Epithelial cell of esophagus (primary cell): ENCODE data around the gene SHH.

Experiments
- DNase-seq: peaks from one replicate; pipeline ENCODE4 v3.0.0; 2010; ENCODE audit warnings: low read depth
- H3K4me3 ChIP-seq: 2 replicates; pipeline ENCODE4 v1.5.1; 2011; ENCODE audit warnings: mild to moderate bottlenecking, low read length, control low read depth
- TF ChIP-seq, protein P1 (sequence below): IDR thresholded peaks from 2 replicates; pipeline ENCODE4 v1.5.1; 2011; ENCODE audit warnings: low read depth, mild to moderate bottlenecking, low read length, control low read depth, inconsistent platforms; ENCODE audit not compliant: insufficient read depth; ENCODE audit errors: missing control alignments

The SHH gene

DNA sequence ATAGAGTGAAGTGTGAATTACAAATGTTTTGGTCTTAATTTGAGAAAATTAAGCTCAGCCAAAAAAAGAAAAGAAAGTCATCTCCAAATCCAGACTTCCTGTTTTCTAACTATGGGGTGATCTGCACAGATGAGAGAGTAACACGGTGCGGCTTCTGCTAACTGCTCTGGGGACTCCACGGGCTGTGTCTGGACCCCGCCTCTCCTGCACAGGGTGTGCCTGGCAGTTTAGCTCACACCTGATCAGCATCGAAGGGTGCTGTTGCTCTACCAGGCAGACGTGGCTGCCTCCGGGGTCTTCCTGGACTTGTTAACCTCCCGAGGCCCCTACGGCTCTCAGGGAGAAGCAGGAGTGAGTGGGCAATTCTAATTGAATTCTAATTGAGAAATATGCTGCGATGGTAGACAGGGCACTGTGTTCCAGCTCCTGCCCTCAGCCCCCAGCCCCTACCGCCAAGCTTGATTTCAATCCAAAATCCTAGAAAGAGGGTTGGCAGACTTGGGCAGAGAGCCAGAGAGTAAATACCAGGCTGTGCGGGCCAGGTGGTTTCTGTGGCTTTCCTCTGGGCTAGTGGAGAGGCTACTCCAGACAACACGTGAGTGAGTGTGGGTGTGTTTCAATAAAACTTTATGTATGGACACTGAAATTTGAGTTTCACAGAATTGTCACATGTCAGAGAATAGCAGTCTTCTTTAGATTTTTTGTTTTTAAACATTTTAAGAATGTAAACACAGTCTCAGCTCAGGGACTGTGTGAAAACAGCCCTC lies 13.4 kb downstream of the SHH start:
- TF ChIP-seq, protein P1, sequence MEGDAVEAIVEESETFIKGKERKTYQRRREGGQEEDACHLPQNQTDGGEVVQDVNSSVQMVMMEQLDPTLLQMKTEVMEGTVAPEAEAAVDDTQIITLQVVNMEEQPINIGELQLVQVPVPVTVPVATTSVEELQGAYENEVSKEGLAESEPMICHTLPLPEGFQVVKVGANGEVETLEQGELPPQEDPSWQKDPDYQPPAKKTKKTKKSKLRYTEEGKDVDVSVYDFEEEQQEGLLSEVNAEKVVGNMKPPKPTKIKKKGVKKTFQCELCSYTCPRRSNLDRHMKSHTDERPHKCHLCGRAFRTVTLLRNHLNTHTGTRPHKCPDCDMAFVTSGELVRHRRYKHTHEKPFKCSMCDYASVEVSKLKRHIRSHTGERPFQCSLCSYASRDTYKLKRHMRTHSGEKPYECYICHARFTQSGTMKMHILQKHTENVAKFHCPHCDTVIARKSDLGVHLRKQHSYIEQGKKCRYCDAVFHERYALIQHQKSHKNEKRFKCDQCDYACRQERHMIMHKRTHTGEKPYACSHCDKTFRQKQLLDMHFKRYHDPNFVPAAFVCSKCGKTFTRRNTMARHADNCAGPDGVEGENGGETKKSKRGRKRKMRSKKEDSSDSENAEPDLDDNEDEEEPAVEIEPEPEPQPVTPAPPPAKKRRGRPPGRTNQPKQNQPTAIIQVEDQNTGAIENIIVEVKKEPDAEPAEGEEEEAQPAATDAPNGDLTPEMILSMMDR, result no peak
- DNase-seq, result no peak
- no peak overlapping the region for H3K4me3 ChIP-seq

DNA sequence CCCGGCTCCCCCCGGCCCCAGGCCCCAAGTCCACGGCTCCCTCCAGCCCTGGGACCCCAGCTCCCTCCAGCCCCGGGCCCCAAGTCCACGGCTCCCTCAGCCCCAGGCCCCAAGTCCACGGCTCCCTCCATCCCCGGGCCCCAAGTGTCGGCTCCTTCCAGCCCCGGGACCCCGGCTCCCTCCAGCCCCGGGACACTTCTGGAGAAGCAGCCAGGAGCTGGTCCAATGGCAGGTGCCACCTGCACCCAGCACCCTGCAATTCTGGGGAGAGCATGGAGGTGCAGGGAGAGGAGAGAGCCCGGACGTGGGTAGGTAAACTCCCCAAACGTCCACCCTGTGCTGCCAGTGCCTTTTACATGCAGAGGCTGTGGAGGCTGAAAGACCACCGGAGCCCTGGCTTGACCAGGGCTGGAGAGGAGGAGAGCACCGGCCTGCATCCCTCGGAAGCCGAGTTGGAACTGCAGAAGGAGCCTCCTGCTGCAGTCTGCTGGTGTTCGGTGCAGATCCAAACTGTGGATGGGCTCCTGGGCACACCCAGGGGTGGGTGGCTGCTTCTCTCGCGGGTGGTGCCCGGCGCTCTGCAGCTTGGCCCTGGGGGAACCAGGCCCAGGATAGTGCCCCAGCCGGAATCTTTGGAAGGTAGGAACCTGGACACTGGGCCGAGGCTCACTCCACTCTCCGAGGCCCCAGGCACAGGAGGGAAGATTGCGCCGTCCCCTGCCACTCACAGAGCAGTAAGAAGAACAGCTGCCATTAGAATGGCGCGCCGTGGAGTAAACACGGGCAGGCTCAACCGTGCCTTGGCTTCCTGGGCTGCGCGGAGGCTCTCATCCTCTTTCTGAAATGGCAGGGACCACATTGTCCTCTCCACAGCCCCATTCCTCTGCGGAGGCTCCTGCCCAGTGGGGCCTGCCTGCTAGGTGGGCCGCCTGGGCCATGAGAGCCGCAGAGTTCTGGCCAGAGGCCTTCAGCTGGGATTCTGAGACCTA lies 14.7 kb downstream of the SHH start:
- DNase-seq, result no peak
- TF ChIP-seq, protein P1, result no peak
- H3K4me3 ChIP-seq, result no peak overlapping the region

DNA sequence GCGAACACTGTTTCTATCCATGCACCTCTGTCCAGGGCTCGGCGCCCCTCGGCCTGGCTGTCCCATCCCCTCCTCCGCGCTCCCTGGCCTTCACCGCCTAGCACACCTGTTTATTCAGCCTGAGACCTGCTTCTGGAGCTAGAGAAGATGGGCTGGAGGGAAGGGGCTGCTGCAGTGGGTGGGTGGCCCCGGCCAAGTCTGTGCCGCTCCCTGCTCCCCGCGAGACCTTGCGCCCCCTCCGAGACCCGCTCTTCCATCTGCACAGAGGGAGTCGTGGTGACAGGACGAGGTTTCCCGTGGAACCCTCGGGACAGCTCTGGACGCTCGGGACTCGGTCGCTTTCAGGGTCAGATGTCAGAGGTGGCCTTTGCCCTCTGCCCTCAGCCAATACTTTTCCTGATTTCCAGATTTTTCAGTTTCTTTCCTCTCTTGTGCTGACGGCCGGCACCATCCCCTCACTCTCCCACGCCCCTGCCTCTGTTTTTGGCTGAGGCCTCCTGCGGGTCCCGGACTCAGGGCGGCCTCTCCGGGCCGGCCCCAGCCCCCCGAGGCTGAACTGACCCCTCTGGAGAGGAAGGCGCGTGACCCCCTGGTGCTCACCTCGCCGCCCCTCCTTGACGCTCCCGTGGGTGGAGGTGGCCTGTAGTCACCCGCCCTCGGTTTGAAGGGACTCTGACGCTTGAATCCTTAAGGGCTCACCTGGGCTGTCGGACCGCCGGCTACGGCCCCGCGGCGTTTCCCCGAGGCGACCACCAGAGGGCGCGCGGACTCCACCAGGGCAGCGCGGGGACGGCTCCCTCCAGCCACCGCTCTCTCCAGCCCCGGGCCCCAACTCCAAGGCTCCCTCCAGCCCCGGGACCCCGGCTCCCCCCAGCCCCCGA lies 15.6 kb downstream of the SHH start:
- TF ChIP-seq, protein P1, result peak; percentile 61
- no peak overlapping the region for H3K4me3 ChIP-seq
- DNase-seq, result peak; percentile 51

DNA sequence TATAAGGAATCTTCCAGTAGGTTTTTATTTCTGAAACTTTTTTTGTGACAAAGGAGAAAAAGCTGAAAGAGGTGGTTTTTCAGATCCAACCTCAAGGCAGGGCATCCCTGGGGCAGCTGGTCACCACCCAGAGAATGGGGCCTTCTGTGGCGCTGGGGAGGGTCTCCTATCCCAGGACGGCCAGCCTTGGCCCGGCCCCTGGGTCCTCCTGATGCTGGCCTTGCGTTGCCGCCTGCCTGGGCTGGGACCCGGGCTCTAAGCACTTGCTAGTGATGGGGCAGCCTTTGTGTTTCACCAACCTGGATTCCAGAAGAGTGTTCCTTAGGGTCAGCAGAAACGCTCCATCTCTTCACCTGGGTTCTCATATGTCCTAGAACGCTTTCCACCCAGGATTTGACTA lies 16.3 kb downstream of the SHH start:
- H3K4me3 ChIP-seq, result no peak overlapping the region
- TF ChIP-seq, protein P1, result no peak
- DNase-seq, result no peak

DNA sequence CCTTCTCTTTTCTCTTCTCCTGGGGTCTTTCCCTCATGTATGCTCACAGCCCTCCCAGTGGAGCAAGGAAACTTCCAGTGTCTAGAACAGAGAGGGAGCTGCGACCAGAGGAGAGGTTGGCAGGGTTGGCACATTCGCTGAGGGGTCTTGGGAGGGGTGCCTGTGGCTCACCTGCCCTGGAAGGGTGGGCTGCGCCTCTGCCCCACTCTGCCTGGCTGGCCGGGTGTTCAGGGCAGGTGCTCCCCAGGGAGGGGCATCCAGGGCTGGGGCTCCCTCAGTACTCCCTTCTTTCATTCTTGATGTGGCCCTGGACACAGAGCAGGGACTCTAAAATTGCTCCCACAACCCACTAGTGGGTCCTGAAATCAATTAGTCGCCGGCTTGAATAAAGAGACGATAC lies 16.9 kb downstream of the SHH start:
- DNase-seq, result no peak
- no peak overlapping the region for H3K4me3 ChIP-seq
- TF ChIP-seq, protein P1, result no peak

DNA sequence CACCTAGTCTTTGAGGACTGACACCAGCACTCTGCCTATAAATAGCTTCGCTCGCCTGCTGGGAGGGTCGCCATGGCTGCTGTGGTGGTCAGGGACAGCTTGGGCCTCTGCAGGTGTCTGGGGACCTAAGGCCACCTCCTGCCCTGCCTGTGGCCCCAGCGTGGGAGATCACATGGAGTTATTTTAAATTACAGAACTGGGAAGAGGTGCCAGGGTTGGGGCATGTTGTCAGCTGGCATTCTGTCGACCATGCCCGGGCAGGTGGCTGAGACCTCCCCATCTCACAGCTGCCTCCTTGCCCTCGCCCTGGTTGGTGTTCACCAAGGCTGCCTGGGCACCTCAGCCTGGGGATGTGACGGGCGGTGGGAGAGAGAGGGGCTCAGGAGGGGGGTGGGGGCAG lies 18.1 kb downstream of the SHH start:
- no peak overlapping the region for H3K4me3 ChIP-seq
- no peak for DNase-seq
- TF ChIP-seq, protein P1, result no peak
